ENCODE results near the gene ADA.
"Not testable (repeated sequence)": the region's sequence is repeated elsewhere in the genome, so short reads cannot be mapped to it uniquely, and the experiment has no call there.

Gene ADA

GRCh38 chr20:44597516-44597915, 54.0 kb downstream of the ADA start:
- DNase-seq: no peak

DNA sequence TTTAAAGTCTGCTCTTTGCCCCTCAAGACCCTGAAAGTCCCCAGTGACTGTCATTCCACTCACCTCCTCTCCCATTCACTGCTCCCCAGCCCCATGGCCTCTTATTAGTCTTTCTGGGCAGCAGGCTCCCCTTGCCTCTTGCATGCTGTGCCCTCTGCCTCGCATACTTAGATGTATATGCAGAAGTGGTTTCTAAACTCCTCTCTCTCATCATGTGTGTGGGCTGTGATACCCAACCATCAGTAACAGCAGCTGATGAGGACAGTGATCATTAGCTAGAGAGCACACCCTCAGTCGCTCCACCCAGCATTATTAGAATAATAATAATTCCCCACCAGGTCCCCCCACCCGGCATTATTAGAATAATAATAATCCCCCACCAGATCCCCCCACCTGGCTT, 54.6 kb downstream of the ADA start:
- DNase-seq: no peak

DNA sequence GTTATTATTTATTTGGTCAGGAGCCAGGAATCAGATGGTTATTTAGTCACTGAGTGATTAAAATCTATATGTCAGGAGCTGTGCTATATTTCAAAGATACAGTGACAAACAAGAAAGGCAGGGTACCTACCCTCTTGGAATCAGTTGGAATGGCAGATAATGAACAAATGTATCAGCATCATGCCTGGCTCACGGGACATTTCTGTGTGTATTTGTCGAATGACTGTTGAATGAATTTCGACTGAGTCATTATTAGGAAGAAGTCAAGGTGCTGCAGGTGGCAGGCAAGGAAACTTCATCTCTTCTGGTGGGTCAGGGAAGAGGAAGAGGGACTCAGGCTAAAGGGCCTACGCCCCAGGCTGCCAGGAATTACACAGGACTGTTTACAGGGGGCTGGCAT, 55.5 kb downstream of the ADA start:
- no peak for DNase-seq

DNA sequence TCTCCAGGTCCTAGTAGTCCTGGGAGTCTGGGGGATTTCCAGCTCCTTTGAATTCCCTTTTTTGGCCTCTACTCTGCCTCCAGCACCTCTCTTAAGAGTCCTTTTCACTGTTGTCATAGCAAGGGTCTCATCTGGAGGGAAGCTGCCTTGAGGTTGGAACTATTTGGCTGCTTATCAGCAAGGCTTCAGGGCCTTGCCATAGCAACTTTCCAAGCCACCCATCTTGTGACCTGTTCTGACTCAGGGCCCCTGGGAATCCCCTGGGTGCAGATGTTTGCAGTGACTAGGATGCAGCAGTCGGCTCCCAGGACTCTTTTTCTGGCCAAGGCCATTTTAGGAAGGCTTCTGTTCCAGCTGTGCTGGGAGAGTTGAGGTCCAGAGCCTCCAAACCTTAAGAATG, 56.8 kb downstream of the ADA start:
- DNase-seq: no peak

DNA sequence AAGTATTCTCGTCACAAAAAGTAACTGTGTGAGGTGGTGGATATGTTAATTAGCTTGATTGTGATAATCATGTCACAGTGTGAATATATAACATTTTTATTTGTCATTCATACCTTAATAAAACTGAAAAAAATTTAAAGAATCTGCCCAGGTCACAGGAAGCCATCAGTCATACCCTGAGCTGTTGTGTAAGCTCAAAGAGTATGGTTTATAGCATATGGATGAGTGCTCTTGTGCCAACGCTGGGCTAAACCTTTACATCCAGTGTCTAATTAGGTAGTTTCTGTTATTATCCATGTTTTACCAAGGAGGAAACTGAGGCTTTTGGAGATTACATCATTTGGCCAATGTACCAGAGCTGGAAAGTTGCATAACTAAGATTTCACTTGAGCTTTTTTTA, 57.7 kb downstream of the ADA start:
- no peak for DNase-seq

GRCh38 chr20:44592366-44592765, 59.1 kb downstream of the ADA start:
- no peak for DNase-seq

GRCh38 chr20:44590980-44591778, 60.3 kb downstream of the ADA start:
- no peak for DNase-seq

- no peak for DNase-seq
These were observed 62.0 kb downstream of the ADA start for GRCh38 chr20:44589537-44589936.

- DNase-seq: not testable (repeated sequence)
These were observed 63.2 kb downstream of the ADA start for GRCh38 chr20:44588321-44588720.

- no peak for DNase-seq
These were observed 64.2 kb downstream of the ADA start for GRCh38 chr20:44587035-44587980.

GRCh38 chr20:44586289-44586911, 65.1 kb downstream of the ADA start:
- DNase-seq: no peak

GRCh38 chr20:44585057-44585963, 66.2 kb downstream of the ADA start:
- no peak for DNase-seq

DNA sequence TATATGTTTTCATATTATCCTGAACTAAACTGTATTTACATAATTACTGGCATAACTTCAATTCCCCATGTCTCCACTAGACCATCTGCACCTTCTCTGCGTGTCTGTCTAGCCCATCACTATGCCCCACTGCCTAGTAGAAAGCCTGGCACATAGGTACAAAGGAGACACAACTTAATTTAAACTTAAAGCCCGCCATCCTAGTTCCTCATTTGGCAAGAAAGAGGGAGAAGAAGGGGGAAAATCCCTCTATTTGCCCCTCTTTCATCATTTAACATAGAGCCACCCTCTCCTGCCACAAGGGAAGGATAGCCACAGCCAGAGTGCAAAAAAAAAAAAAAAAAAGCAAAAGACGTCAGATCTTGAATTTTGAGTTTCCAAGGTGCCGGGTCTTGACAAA, 67.3 kb downstream of the ADA start:
- no peak for DNase-seq

DNA sequence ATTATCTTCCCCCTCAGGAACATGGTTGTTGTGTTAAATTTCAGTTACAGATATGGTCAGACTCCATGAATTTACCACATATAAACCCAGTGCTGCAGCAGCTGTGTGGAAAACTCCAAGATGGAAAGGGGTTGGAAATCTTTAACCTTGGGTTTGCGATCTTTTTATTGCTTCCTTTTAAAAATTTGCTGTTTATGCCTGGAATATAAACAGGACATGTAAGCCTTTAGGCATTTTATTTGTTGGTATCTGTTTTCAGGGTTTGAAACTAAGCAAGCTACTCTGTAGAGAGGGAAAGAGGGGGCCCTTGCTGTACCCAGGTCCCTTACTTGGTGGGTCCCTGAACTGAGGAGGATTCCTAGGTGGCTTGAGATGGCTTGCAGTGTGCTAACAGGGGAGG, 68.3 kb downstream of the ADA start:
- no peak for DNase-seq

DNA sequence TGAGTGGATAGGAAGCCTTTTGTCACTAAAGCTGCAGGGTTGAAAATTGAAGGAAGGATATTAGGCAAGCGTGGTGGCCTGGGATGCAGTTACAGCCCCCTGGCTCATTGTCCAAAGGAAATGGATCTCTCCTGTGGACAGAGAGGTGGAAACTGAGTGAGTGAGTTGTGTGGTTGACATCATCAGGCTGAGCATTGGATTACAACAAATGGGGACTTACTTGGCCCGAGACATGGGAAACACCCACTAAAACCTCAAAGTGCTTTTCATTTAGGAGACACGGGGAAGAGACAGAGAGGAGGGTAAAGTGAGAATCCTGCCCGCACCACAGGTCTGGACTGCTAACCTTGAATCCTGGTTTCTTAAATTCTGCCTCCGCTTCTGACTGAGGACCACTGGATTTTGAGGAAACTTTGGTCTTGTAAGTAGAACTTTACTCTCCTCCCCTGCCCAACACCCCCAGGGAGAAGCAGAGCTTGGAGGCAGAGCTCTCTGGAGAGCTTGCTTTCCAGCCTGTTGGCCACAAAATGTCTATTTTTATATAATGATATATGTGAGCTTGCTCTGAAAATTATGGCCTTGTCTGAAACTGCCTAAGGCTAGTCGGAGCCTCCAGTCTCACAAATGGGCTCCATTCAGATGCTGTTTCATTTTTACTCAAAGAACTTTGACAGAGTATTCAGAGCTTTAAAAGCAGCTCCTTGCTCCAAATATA, 69.0 kb downstream of the ADA start, which contains the start of gene PKIG:
PKIG (plus strand) TSS at position 269 of the 715 bp plus-strand sequence. CDS start 31,978 bp downstream, outside the sequence.
- DNase-seq: peak; percentile 73

GRCh38 chr20:44581515-44581914, 70.0 kb downstream of the ADA start:
- DNase-seq: no peak

DNA sequence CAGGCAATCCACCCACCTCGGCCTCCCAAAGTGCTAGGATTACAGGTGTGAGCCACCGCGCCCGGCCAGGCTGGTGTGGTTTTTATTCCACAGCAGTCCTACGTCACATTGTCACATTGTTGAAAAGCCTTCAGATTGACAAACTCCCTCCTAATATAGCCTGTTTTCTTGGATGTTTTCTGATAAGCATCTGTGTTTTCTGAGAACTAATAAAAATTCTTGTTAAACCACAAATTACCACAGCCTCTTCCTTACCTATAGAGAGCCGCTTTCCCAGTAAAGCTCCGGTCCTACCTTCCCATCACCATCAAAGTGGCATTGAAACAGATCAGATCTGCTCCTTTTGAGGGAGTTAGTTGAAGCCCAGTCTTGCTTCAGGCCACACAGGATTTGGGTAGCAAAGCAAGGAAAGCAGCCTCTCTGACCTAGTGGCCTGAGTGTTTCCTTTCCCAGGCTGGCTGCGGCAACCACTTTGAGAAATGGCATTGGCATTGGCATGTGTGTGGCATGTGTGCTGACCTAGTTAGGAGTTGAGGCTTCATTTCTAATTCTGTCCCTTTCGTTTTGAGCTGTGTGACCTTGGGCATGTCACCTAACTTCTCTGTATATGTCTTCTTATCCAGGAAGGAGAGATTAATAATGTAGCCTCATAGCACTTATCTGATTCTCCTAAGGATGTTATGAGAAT, 70.8 kb downstream of the ADA start:
- DNase-seq: no peak

GRCh38 chr20:44579313-44580081, 72.0 kb downstream of the ADA start:
- no peak for DNase-seq

DNA sequence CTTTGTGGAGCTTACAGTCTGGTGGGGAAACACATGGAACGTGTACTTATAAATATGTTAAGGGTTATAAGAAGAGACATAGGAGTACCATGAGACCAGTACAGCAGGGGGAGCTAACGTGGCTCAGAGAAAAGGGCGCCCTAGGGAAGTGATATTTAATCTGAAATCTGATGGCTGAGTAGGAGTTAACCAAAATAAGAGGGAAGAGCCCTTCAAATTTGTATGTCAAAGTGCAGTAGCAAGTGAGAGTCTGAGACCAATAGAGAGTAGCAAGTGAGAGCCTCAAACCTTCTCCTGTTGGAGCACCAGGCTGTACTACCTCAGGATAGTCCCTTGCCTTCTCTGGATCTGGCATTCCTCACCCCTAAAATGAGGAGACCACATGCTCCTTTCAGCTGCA, 75.2 kb downstream of the ADA start:
- DNase-seq: no peak

GRCh38 chr20:44574372-44574771, 77.1 kb downstream of the ADA start:
- DNase-seq: no peak

All from right forelimb (tissue), 1 donor.